Epithelial cell of esophagus (primary cell): ENCODE results near the gene CELSR3.

ENCODE experiments used
- DNase-seq: peaks from one replicate; pipeline ENCODE4 v3.0.0; 2010; ENCODE audit warnings: low read depth
- H3K4me3 ChIP-seq: 2 replicates; pipeline ENCODE4 v1.5.1; 2011; ENCODE audit warnings: mild to moderate bottlenecking, low read length, control low read depth
- TF ChIP-seq, protein P1 (sequence below): IDR thresholded peaks from 2 replicates; pipeline ENCODE4 v1.5.1; 2011; ENCODE audit warnings: low read depth, mild to moderate bottlenecking, low read length, control low read depth, inconsistent platforms; ENCODE audit not compliant: insufficient read depth; ENCODE audit errors: missing control alignments

The CELSR3 gene

DNA sequence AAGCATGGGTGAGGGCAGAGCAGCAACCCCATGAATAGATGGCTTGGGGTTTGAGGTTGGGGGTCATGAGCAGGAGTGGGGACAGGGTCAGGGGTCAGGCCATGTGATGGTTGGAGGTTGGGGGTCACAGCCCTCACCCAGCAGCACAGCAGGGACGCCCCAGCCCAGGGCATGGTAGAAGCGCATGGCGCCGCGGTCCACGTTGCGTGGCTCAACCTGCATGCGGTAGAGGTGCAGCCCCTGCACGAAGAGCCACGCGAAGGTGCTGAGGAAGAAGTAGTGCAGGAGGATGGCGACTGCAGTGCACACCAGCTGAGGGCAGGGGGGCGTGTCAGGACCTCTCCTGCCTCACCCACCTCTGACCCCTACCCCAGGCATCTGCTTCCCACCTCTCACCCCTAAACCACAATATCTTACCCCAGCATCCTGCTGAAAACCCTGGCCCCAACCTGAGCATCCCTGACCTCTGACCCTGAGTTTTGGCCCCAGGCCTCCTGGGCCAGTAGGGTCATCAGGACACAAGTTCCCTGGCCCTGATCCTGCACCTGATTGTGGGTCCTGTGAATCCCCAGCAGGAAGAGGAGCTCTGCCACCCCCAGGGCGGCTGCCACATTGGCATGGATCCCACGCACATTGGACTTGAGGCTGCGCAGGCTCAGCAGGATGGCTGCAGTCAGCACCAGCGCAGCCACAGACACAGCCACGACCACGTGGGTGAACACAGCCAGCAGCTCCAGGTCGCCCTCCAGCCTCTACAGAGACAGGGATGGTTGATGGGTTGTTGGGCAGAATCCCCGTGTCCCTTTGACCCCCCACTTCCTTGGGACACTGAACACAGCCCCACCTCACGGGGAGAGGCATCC, 17.6 kb downstream of the CELSR3 start:
- no peak overlapping the region for H3K4me3 ChIP-seq
- DNase-seq: no peak
- TF ChIP-seq, protein P1, sequence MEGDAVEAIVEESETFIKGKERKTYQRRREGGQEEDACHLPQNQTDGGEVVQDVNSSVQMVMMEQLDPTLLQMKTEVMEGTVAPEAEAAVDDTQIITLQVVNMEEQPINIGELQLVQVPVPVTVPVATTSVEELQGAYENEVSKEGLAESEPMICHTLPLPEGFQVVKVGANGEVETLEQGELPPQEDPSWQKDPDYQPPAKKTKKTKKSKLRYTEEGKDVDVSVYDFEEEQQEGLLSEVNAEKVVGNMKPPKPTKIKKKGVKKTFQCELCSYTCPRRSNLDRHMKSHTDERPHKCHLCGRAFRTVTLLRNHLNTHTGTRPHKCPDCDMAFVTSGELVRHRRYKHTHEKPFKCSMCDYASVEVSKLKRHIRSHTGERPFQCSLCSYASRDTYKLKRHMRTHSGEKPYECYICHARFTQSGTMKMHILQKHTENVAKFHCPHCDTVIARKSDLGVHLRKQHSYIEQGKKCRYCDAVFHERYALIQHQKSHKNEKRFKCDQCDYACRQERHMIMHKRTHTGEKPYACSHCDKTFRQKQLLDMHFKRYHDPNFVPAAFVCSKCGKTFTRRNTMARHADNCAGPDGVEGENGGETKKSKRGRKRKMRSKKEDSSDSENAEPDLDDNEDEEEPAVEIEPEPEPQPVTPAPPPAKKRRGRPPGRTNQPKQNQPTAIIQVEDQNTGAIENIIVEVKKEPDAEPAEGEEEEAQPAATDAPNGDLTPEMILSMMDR: no peak

DNA sequence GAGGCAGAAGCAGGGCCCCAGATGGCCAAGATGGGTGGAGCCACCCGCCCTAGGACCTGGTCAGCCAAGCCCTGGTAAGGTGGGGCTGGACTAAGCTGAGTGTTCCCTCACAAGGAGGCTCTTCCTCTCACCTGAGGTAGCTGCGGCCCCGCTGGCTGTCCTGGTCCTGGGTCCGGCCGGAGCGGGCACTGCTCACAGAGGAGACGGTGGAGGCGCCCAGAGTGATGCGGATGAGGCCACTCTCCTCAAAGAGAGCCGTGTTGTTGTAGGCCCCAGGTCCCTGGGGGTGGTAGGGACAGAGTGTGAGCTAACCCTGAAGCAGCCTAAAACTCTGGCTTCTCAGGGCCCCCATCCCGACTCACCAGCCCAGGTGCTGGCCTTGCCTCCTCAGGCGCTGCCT, 20.1 kb downstream of the CELSR3 start:
- no peak overlapping the region for H3K4me3 ChIP-seq
- TF ChIP-seq, protein P1: no peak
- no peak for DNase-seq

DNA sequence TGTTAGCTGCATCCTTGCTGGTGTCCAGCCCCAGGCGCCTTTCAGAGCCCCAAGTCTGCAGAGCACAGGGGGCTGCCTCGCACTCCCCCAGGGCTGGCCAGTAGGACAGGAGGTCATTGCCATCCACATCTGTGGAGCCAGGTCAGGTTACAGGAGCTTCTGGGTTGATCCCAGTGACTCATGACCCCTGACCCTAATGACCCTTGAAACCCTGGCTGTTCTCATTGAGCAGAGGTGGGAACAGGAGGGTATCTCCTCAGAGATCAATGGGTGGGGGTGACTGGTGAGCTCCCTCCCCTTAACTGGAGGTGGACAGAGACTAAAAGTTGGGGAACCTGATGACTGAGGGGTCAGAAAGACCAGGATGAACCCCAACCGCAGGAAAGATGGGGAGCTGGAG, 21.3 kb downstream of the CELSR3 start:
- DNase-seq: no peak
- no peak overlapping the region for H3K4me3 ChIP-seq
- TF ChIP-seq, protein P1: no peak

DNA sequence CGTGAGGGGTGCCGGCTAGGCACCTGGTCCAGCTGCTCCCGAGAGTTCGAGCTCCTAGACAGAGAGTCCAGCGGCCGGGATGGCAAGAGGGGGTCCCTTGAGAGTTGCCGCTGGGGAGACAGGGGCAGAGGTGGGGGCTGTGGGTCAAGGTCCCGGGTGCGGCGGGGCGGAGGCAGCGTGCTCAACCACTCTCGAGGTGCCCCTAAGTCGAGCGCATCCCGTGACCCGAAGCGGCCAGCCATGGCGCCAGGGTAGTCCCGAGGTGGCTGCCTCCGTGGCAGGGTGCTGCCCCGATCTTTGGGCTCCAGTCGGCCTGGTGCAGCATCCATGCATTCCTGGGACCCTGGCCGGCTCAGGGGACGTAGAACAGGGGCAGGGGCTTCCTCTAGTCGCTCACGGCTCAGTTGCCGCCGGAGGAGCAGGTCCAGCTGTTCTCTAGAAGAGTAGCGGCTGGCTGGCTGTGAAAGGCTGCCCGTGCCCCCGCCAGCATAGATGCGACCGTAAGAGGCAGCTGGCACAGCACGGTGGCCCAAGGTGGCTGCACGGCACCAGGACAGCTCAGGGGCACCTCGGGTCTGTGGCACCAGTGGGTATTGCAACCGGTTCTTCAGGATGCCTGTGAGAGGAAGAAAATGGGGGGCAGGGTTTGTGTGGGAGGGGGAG, 22.6 kb downstream of the CELSR3 start:
- TF ChIP-seq, protein P1: no peak
- H3K4me3 ChIP-seq: no peak overlapping the region
- no peak for DNase-seq

DNA sequence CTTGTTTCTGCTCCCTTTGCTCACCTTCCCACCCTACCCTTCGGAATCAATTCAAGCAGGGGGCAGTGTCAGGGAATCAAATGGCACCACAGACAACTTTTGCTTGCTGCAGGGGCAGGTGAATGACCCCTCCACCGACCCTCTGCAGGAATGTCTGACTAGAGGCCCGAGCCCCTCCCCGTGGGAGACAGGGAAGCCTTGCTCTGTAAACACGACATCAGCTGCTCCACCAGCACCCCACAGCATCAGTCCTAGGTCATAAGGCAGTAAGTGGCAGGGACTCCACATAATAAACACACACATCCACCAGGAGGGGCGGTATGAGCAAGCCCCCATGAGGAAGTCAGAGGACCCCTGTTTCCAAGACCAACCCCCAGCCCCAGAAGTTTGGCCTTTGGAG, 25.4 kb downstream of the CELSR3 start:
- no peak overlapping the region for H3K4me3 ChIP-seq
- TF ChIP-seq, protein P1: no peak
- no peak for DNase-seq

DNA sequence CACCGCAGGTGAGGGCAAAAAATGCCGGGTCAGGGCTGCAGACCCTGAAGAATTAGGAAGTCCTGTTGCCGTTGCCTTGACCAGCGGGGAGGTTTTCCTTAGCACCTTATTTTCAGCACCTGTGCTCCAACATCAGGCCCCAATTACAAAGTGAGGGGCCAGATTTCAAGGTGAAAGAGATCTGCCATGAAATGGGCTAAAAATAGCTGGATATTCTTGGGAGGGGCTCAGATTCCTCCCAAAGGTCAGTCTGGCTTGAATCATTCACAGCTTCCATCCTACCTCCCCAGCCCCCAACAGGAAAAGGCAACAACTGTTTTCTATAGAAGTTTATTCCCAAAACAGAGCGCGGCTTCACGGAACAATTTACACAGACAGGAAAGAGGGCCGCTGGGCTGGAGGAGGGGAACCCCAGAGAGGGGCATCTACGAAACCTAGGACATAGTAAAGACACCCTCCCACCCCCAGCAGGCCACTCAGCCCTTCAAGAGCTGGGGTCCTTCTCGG, 26.5 kb downstream of the CELSR3 start:
- H3K4me3 ChIP-seq: peak overlapping the region; percentile 82
- no peak for DNase-seq
- TF ChIP-seq, protein P1: no peak
